IPS-20b (cell line): Measurements from ENCODE around the gene NFE2.

Source experiments
- H3K27ac ChIP-seq: one replicate; pipeline ENCODE4 v1.5.1; 2013; ENCODE audit warnings: low read length
- H3K27me3 ChIP-seq: 2 replicates; pipeline ENCODE4 v1.6.1; 2013; ENCODE audit warnings: mild to moderate bottlenecking, low read length, inconsistent platforms; ENCODE audit not compliant: insufficient read depth
- H3K36me3 ChIP-seq: 2 replicates; pipeline ENCODE4 v1.6.1; 2013; ENCODE audit warnings: low read depth, mild to moderate bottlenecking, inconsistent platforms, low read length, moderate library complexity; ENCODE audit not compliant: insufficient read depth
- H3K4me1 ChIP-seq: 2 replicates; pipeline ENCODE4 v1.6.1; 2013; ENCODE audit warnings: mild to moderate bottlenecking, control low read depth, inconsistent platforms, low read length, moderate library complexity; ENCODE audit not compliant: insufficient read depth
- H3K4me3 ChIP-seq: 2 replicates; pipeline ENCODE4 v1.5.1; 2013; ENCODE audit warnings: mild to moderate bottlenecking, low read length, inconsistent platforms
- H3K9ac ChIP-seq: 2 replicates; pipeline ENCODE4 v1.6.1; 2013; ENCODE audit warnings: low read depth, mild to moderate bottlenecking, inconsistent platforms, low read length, moderate library complexity
- H3K9me3 ChIP-seq: 2 replicates; pipeline ENCODE4 v1.6.1; 2013; ENCODE audit warnings: mild to moderate bottlenecking, low read depth, low read length, inconsistent platforms; ENCODE audit not compliant: insufficient read depth

The NFE2 gene

DNA sequence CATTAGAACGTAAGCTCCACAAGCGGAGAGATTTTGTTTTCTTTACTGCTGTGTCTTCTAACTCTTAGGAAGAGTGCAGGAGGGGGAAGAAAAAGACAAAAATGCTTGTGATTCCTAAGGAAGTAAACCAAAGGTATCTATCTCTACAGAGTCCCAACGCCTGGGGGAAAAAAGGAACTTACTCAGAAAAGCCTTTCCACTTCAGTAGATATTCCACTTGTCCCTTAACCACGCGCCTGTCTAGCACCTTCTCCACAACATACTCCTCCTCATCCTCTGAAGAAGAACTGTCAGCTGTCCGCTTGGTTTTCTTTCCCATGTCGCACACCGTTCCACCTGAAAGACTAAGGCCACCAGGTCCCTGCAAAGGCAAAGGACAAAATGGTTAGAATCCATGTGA lies 43.5 kb downstream of the NFE2 start:
- no peaks in the 10 kb centered on the region for H3K27me3 ChIP-seq
- peak overlapping the region; percentile 96 for H3K27ac ChIP-seq
- H3K4me3 ChIP-seq: peak overlapping the region; percentile 28; the same call in 1 of the 2 replicates
- H3K9me3 ChIP-seq: no peaks in the 10 kb centered on the region
- H3K9ac ChIP-seq: peak overlapping the region; percentile 86; the same call in 1 of the 2 replicates
- H3K4me1 ChIP-seq: peaks cover 30% of the 10 kb centered on the region
- H3K36me3 ChIP-seq: peaks cover 50% of the 10 kb centered on the region

DNA sequence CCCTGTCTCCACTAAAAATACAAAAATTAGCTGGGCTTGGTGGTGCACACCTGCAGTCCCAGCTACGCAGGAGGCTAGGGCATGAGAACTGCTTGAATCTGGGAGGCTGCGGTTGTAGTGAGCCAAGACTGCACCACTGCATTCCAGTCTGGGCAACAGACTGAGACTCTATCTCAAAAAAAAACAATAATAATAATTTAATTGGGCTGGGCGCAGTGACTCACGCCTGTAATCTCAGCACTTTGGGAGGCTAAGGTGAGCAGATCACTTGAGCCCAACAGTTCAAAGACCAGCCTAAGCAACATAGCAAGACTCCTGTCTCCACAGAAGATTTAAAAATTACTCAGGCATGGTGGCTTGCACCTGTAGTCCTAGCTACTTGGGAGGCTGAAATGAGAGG lies 47.6 kb downstream of the NFE2 start:
- Histone ChIP-seq H3K36me3 (peaks cover 80% of the 10 kb centered on the region), H3K27ac (no peak overlapping the region), H3K27me3 (no peaks in the 10 kb centered on the region), H3K4me1 (peaks cover 12% of the 10 kb centered on the region), H3K4me3 (no peak overlapping the region), H3K9ac (no peak overlapping the region), H3K9me3 (no peaks in the 10 kb centered on the region)

DNA sequence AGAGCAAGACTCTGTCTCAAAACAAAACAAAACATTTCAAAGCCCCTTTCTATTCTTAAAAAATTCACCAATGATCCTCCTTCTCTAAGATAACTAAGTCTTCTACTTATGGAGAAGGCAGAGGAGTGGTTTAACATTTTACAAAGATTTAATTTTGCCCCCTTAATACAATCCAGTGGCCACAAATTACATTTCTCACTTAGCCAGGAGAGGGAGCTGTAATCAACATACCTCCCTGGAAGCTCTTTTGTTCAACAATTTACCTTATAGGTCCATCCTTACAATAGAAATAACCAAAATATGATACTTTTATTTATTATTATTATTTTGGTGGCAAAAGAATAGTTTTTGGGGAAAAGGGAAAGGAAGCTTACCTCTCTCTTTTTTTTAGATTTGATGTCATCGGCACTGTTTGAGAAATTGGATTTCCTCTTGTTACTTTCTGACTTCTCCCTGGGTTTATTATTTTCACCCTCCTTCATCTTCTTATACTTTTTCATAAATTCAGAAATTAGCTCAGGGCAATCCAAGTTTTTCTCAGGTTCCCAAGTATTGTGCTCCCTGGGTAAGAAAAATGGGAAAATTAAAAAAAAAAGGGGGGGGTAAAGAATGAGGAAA lies 49.0 kb downstream of the NFE2 start:
- Histone ChIP-seq H3K36me3 (peaks cover 82% of the 10 kb centered on the region), H3K4me1 (no peaks in the 10 kb centered on the region), H3K9ac (no peak overlapping the region), H3K27me3 (no peaks in the 10 kb centered on the region), H3K4me3 (no peak overlapping the region), H3K27ac (no peak overlapping the region), H3K9me3 (no peaks in the 10 kb centered on the region)

DNA sequence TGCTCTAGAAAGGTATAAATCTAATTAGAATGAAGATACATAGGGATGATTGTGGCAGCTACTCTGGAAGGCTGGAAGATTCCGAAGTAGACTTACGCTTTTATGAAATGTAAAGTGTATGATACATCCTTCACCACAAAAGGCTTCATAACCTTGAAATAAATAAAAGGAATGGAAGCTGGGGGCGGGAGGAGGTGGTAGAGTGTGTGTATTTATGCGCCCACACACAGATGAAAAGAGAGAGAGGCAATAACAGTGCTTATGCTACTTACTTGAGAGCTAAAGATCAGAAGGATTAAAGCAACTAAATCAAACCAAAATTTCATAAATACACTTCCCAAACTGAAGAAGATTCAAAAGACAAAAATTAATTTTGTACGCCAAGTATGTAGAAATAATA lies 51.3 kb downstream of the NFE2 start:
- H3K27ac ChIP-seq: no peak overlapping the region
- no peaks in the 10 kb centered on the region for H3K4me1 ChIP-seq
- no peak overlapping the region for H3K9ac ChIP-seq
- no peaks in the 10 kb centered on the region for H3K27me3 ChIP-seq
- no peaks in the 10 kb centered on the region for H3K9me3 ChIP-seq
- peaks cover 83% of the 10 kb centered on the region for H3K36me3 ChIP-seq
- H3K4me3 ChIP-seq: no peak overlapping the region

DNA sequence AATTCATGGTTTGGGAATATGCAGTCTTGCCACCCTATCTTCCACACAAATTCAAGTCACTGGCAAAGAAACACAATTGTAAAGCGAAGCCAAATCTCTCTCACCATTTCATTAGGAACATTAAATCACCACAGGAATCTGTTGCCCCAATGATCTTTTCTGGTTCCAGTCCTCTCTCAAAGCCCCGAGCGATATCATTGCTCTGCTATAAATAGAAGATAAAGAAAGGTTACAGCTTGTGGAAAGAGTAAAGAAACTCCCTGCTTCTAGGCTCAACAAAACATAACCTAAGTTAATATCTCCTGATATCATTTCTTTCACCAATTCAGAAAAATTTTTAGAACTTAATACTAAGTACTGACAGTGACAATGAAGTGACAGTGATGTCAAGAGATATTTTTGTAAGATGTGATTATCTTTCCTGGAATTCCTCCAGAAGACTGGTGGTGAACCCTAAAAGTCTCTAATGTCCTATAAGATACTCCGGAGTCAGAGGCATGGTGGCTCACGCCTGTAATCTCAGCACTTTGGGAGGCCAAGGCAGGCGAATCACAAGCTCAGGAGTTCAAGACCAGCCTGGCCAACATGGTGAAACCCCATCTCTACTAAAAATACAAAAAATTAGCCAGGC lies 54.7 kb downstream of the NFE2 start:
- Histone ChIP-seq H3K27me3 (no peaks in the 10 kb centered on the region), H3K36me3 (peaks cover 85% of the 10 kb centered on the region), H3K9ac (no peak overlapping the region), H3K9me3 (no peaks in the 10 kb centered on the region), H3K4me1 (no peaks in the 10 kb centered on the region), H3K4me3 (no peak overlapping the region), H3K27ac (no peak overlapping the region)
